Nephron (organoid): ENCODE results near the gene MYLK3.

Experiments used
- H3K27ac Mint-ChIP-seq, 3 experiments: 2 replicates each; pipeline ENCODE4 v1.8.0; 2020; ENCODE audit warnings: mixed read lengths in 3 of 3, mild to moderate bottlenecking in 2 of 3, moderate library complexity in 1 of 3
- H3K27me3 Mint-ChIP-seq: 2 replicates; pipeline ENCODE4 v1.8.0; 2021; ENCODE audit warnings: low read depth, mild to moderate bottlenecking, moderate library complexity, mixed read lengths
- H3K36me3 Mint-ChIP-seq: 2 replicates; pipeline ENCODE4 v1.8.0; 2020; ENCODE audit warnings: low read depth, mixed read lengths
- H3K4me1 Mint-ChIP-seq: 2 replicates; pipeline ENCODE4 v1.8.0; 2020; ENCODE audit warnings: mixed read lengths
- H3K4me3 Mint-ChIP-seq, 3 experiments: 2 replicates each; pipeline ENCODE4 v1.8.0; 2020; ENCODE audit warnings: mild to moderate bottlenecking in 3 of 3, mixed read lengths in 3 of 3, moderate library complexity in 2 of 3
- H3K9me3 Mint-ChIP-seq: 2 replicates; pipeline ENCODE4 v1.8.0; 2020; ENCODE audit warnings: mixed read lengths
- CTCF ChIP-seq, 3 experiments: fragments of 200-600 bp; sonication (generic); IDR thresholded peaks; one replicate each; pipeline ENCODE4 v1.5.0; 2021; ENCODE audit warnings: antibody characterized with exemption in 3 of 3; ENCODE audit not compliant: unreplicated experiment in 3 of 3

Gene MYLK3

GRCh38 chr16:46782320-46782719, 34.2 kb upstream of the MYLK3 start:
- no peak for TF ChIP-seq CTCF (IDR thresholded peaks at IDR 0.05; ENCODE audit: unreplicated experiment in 3 of 3)
- no peaks in the 10 kb centered on the region for H3K27me3 Mint-ChIP-seq

GRCh38 chr16:46777804-46778203, 29.7 kb upstream of the MYLK3 start:
- H3K27me3 Mint-ChIP-seq: no peaks in the 10 kb centered on the region
- no peaks in the 10 kb centered on the region for H3K9me3 Mint-ChIP-seq
- no peak overlapping the region for H3K27ac Mint-ChIP-seq
- no peak for TF ChIP-seq CTCF (IDR thresholded peaks at IDR 0.05; ENCODE audit: unreplicated experiment in 3 of 3)
- H3K4me1 Mint-ChIP-seq: no peaks in the 10 kb centered on the region
- H3K4me3 Mint-ChIP-seq: no peak overlapping the region
- no peaks in the 10 kb centered on the region for H3K36me3 Mint-ChIP-seq

More at GRCh38 chr16:46782320-46782719, 34.2 kb upstream of the MYLK3 start:
- Mint-ChIP-seq H3K9me3 (peaks cover 12% of the 10 kb centered on the region), H3K4me3 (no peak overlapping the region), H3K4me1 (no peaks in the 10 kb centered on the region), H3K36me3 (peaks cover 5% of the 10 kb centered on the region), H3K27ac (no peak overlapping the region)

GRCh38 chr16:46775214-46775613, 27.1 kb upstream of the MYLK3 start:
- no peak for TF ChIP-seq CTCF (IDR thresholded peaks at IDR 0.05; ENCODE audit: unreplicated experiment in 3 of 3)
- Mint-ChIP-seq H3K36me3 (no peaks in the 10 kb centered on the region), H3K4me1 (no peaks in the 10 kb centered on the region), H3K27ac (no peak overlapping the region), H3K4me3 (no peak overlapping the region), H3K9me3 (no peaks in the 10 kb centered on the region), H3K27me3 (no peaks in the 10 kb centered on the region)

GRCh38 chr16:46774743-46775177, 26.6 kb upstream of the MYLK3 start:
- no peaks in the 10 kb centered on the region for H3K36me3 Mint-ChIP-seq
- H3K27ac Mint-ChIP-seq: no peak overlapping the region
- H3K4me1 Mint-ChIP-seq: no peaks in the 10 kb centered on the region
- H3K27me3 Mint-ChIP-seq: no peaks in the 10 kb centered on the region
- no peaks in the 10 kb centered on the region for H3K9me3 Mint-ChIP-seq
- H3K4me3 Mint-ChIP-seq: no peak overlapping the region
- no peak for TF ChIP-seq CTCF (IDR thresholded peaks at IDR 0.05; ENCODE audit: unreplicated experiment in 3 of 3)

- Mint-ChIP-seq H3K9me3 (no peaks in the 10 kb centered on the region), H3K27ac (no peak overlapping the region), H3K36me3 (no peaks in the 10 kb centered on the region), H3K27me3 (peaks cover 10% of the 10 kb centered on the region), H3K4me1 (no peaks in the 10 kb centered on the region), H3K4me3 (no peak overlapping the region)
- no peak for TF ChIP-seq CTCF (IDR thresholded peaks at IDR 0.05; ENCODE audit: unreplicated experiment in 3 of 3)
Measured at GRCh38 chr16:46772463-46772862, 24.3 kb upstream of the MYLK3 start.

GRCh38 chr16:46768809-46769208, 20.7 kb upstream of the MYLK3 start:
- no peaks in the 10 kb centered on the region for H3K36me3 Mint-ChIP-seq
- H3K27me3 Mint-ChIP-seq: peaks cover 14% of the 10 kb centered on the region
- no peak overlapping the region for H3K4me3 Mint-ChIP-seq
- no peaks in the 10 kb centered on the region for H3K4me1 Mint-ChIP-seq
- H3K9me3 Mint-ChIP-seq: no peaks in the 10 kb centered on the region
- H3K27ac Mint-ChIP-seq: no peak overlapping the region
- TF ChIP-seq CTCF (IDR thresholded peaks at IDR 0.05; ENCODE audit: unreplicated experiment in 3 of 3): no peak
